Caco-2 (cell line): Measurements from ENCODE around the gene CAPN8. TPM values are rescaled to one million over a fixed set of nuclear protein-coding genes. Genes with fewer than 3 reads are reported as not detected.

Source experiments
- BruUV-seq: library from RNA; stranded (reverse); fragments of 400-500 nt; replicated peaks from 2 replicates; lab custom pipeline; 2021; lab: Mats Ljungman, UMichigan
- CTCF ChIA-PET: fragments of 300-600 bp; sonication (Branson Sonifier 250); formaldehyde crosslinking; loops from one replicate; lab custom pipeline; 2022; ENCODE audit warnings: antibody characterized with exemption; lab: Charles Lee
- POLR2A ChIA-PET: fragments of 300-600 bp; sonication (Branson Sonifier 250); formaldehyde crosslinking; loops from one replicate; lab custom pipeline; 2022; ENCODE audit warnings: antibody characterized with exemption; lab: Charles Lee
- DNase-seq, 2 experiments: peaks; one replicate each; pipeline versions ENCODE4 v3.0.0 to v3.0.0-alpha.2; 2020 to 2022
- H3K27me3 ChIP-seq: replicated peaks from 2 replicates; pipeline ENCODE4 v1.6.0; 2011; ENCODE audit warnings: low read length; ENCODE audit not compliant: control insufficient read depth, insufficient read depth
- H3K36me3 ChIP-seq: 2 replicates; pipeline ENCODE4 v1.5.1; 2011; ENCODE audit warnings: low read length; ENCODE audit not compliant: control insufficient read depth, insufficient read depth
- H3K4me1 ChIP-seq: fragments of 250-450 bp; sonication (Bioruptor Pico); 2 replicates; pipeline ENCODE4 v1.5.1; 2020; ENCODE audit warnings: mild to moderate bottlenecking
- H3K4me3 ChIP-seq: 2 replicates; pipeline ENCODE4 v1.5.1; 2011; ENCODE audit warnings: low read depth, mild to moderate bottlenecking, control low read depth, low read length
- H3K9me3 ChIP-seq: fragments of 250-450 bp; sonication (Bioruptor Pico); 2 replicates; pipeline ENCODE4 v1.5.1; 2020; ENCODE audit warnings: mild to moderate bottlenecking, moderate library complexity
- H3K27ac Mint-ChIP-seq: one replicate; pipeline ENCODE4 v1.8.0; 2022; ENCODE audit warnings: mixed read lengths; ENCODE audit not compliant: unreplicated experiment
- H3K27me3 Mint-ChIP-seq: one replicate; pipeline ENCODE4 v1.8.0; 2022; ENCODE audit warnings: mixed read lengths; ENCODE audit not compliant: insufficient read depth, unreplicated experiment
- H3K36me3 Mint-ChIP-seq: one replicate; pipeline ENCODE4 v1.8.0; 2022; ENCODE audit warnings: mild to moderate bottlenecking, mixed read lengths; ENCODE audit not compliant: insufficient read depth, unreplicated experiment
- H3K4me1 Mint-ChIP-seq: one replicate; pipeline ENCODE4 v1.8.0; 2022; ENCODE audit warnings: low read depth, mixed read lengths; ENCODE audit not compliant: unreplicated experiment
- H3K4me3 Mint-ChIP-seq: one replicate; pipeline ENCODE4 v1.8.0; 2022; ENCODE audit warnings: mild to moderate bottlenecking, moderate library complexity, mixed read lengths; ENCODE audit not compliant: unreplicated experiment
- H3K9me3 Mint-ChIP-seq: one replicate; pipeline ENCODE4 v1.8.0; 2022; ENCODE audit warnings: mixed read lengths; ENCODE audit not compliant: unreplicated experiment
- CTCF ChIP-seq, 2 experiments: fragments of 200-600 bp in 1 of 2; IDR thresholded peaks; 1 replicate in 1 of 2; 2 replicates in 1 of 2; pipeline versions ENCODE4 v1.5.1 to v1.8.0; 2011 to 2022; ENCODE audit warnings: antibody characterized with exemption in 1 of 2, control low read depth in 1 of 2, inconsistent platforms in 1 of 2, low read depth in 1 of 2, low read length in 1 of 2, mild to moderate bottlenecking in 1 of 2, moderate library complexity in 1 of 2; ENCODE audit not compliant: insufficient read depth in 1 of 2, severe bottlenecking in 1 of 2, unreplicated experiment in 1 of 2
- intact Hi-C: fragments of 100-400 bp; cut with micrococcal nuclease; formaldehyde crosslinking; loops from one replicate; pipeline ENCODE4 v1.10.0; 2022; ENCODE audit not compliant: unreplicated experiment
- total RNA-seq: library from RNA; stranded (reverse); gene quantifications from 2 replicates; pipeline ENCODE4 v1.2.3, GENCODE V29; 2022

CAPN8 gene
- total RNA-seq, 1 experiment from 2014 or later: 4.1 TPM

DNA sequence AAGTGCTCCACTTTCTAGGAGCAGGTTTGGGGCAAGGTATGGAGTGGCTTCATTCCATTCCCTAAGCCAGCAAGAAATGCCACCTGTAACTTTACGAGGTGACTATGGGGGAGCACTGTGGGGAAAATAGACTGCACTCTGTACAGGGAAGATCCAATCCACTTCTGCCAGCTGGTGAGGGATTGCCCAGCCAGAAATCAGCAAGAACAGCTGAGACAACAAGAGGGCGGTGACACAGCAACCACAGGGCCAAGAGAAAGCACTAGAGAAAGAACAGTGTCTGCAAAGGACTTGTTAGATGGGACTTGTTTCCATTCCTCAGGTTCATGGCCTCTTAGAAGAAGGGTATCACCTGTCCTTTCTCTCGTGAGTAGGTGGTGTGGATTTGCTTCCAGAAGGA, 19.6 kb downstream of the CAPN8 start:
- Mint-ChIP-seq H3K27me3 (no peaks in the 10 kb centered on the region), H3K36me3 (no peaks in the 10 kb centered on the region), H3K9me3 (no peaks in the 10 kb centered on the region), H3K4me3 (no peak overlapping the region), H3K27ac (no peak overlapping the region), H3K4me1 (peaks cover 7% of the 10 kb centered on the region)
- Histone ChIP-seq H3K4me3 (no peak overlapping the region), H3K9me3 (no peaks in the 10 kb centered on the region), H3K4me1 (no peaks in the 10 kb centered on the region), H3K27me3 (no peaks in the 10 kb centered on the region), H3K36me3 (no peaks in the 10 kb centered on the region)
- TF ChIP-seq CTCF (IDR thresholded peaks at IDR 0.05; ENCODE audit: insufficient read depth in 1 of 2, low read depth in 1 of 2, low read length in 1 of 2, severe bottlenecking in 1 of 2, unreplicated experiment in 1 of 2): no peak
- no TSS peak for BruUV-seq
- intact Hi-C loops: no loop called here
- POLR2A ChIA-PET: no interaction called here
- no peak for DNase-seq
- CTCF ChIA-PET: no interaction called here

DNA sequence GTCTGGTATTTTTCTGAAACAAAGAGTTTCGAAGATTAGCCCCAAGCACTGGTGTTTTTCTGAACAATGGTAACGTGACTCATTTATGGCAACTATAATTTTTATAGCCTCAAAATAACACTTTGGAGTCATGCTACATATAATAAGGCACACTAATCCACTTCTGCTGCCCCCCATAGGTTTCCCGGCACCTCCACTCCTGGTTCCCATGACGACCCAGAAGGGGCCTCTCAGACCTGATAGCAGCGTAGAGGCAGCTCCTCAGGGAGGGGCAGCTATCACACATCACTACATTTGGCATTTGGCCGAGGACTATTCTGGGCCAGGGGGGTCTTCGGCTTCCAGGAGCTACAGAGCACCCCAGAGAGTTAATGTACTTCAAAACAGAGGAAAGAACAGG, 23.3 kb downstream of the CAPN8 start:
- no peak for TF ChIP-seq CTCF (IDR thresholded peaks at IDR 0.05; ENCODE audit: insufficient read depth in 1 of 2, low read depth in 1 of 2, low read length in 1 of 2, severe bottlenecking in 1 of 2, unreplicated experiment in 1 of 2)
- intact Hi-C loops: no loop called here
- H3K4me1 Mint-ChIP-seq: peaks cover 7% of the 10 kb centered on the region
- no peaks in the 10 kb centered on the region for H3K36me3 ChIP-seq
- no peaks in the 10 kb centered on the region for H3K9me3 ChIP-seq
- no peak overlapping the region for H3K27ac Mint-ChIP-seq
- H3K9me3 Mint-ChIP-seq: peaks cover 11% of the 10 kb centered on the region
- H3K27me3 ChIP-seq: no peaks in the 10 kb centered on the region
- no peaks in the 10 kb centered on the region for H3K27me3 Mint-ChIP-seq
- DNase-seq: no peak
- no peak overlapping the region for H3K4me3 ChIP-seq
- H3K4me1 ChIP-seq: no peaks in the 10 kb centered on the region
- no peak overlapping the region for H3K4me3 Mint-ChIP-seq
- BruUV-seq: no TSS peak
- H3K36me3 Mint-ChIP-seq: no peaks in the 10 kb centered on the region
- CTCF ChIA-PET: no interaction called here
- POLR2A ChIA-PET: no interaction called here

- POLR2A ChIA-PET: no interaction called here
- Mint-ChIP-seq H3K4me3 (no peak overlapping the region), H3K9me3 (peaks cover 11% of the 10 kb centered on the region)
These were observed 23.9 kb downstream of the CAPN8 start for GRCh38 chr1:223641523-223642039.

More at GRCh38 chr1:223641523-223642039, 23.9 kb downstream of the CAPN8 start:
- TF ChIP-seq CTCF (IDR thresholded peaks at IDR 0.05; ENCODE audit: insufficient read depth in 1 of 2, low read depth in 1 of 2, low read length in 1 of 2, severe bottlenecking in 1 of 2, unreplicated experiment in 1 of 2): no peak
- Mint-ChIP-seq H3K27me3 (no peaks in the 10 kb centered on the region), H3K36me3 (no peaks in the 10 kb centered on the region), H3K4me1 (peaks cover 7% of the 10 kb centered on the region), H3K27ac (no peak overlapping the region)
- Histone ChIP-seq H3K27me3 (no peaks in the 10 kb centered on the region), H3K4me1 (no peaks in the 10 kb centered on the region), H3K4me3 (no peak overlapping the region), H3K9me3 (no peaks in the 10 kb centered on the region), H3K36me3 (no peaks in the 10 kb centered on the region)
- no TSS peak for BruUV-seq
- intact Hi-C loops: no loop called here
- CTCF ChIA-PET: no interaction called here
- no peak for DNase-seq
